ENCODE data around the gene PHF21A.
A peak's percentile ranks its signal among the peaks of the same experiment; 100 is the strongest.
"Not testable (repeated sequence)": the region's sequence is repeated elsewhere in the genome, so short reads cannot be mapped to it uniquely, and the experiment has no call there.

The PHF21A gene

DNA sequence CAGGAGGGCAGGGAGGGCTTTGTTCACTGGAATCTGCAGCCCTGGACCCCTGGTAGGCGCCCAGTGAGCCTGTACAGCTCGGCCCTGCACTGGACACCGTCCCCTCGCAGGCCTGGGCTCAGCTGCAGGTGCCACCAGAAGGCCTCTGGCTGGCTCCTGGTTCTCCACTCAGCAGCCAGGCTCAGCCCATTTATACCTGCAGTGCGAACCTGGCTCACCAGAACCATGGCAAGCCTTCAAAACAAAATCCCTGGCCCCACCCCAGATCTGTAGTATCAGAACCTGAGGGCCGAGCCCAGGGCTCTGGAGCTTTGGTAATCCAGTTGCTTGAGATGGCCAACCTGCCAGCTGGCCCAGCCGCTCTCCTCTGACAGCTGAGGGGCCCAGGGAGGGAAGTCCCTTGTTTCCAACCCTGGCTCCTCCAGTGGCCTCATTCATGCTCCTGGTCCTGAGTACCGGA lies 213.3 kb downstream of the PHF21A start:
- no peak for ATAC-seq (ENCODE audit: insufficient read depth, low read depth)
- peaks cover 7% of the 10 kb centered on the region; the same call in 1 of the 2 replicates for H4K20me1 ChIP-seq (ENCODE audit: insufficient read depth, low read length)
- H3K9ac ChIP-seq (ENCODE audit: low read depth, low read length): no peak overlapping the region

DNA sequence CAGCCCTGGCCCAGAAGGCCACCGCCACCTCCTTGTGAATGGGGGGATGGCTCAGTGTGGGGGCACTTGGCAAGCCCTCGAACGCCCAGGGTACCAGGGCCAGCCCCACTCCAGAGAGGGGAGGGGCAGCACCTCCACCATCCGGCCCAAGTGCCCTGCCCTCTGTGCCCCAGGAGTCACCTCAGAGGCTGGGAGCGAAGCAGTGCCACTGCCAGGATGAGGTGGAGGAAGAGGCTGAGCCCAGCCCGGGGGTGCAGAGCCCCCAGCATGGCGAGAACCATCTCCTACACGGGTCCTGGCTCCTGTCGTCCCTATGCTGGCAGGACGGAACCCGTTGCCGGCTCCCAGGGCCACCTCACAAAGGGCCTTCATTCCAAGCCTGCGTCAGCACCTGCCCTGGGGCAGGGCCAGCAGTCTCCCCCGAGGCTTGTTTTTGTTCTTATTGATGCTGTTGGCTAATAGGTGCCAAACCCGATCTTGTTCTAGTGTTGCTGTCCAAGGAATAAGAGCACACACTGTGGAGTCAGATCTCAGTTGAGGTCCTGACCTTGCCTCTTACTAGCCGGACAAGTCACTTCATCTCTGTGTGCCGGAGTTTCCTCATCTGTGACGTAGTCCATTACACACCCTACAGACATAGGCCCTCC lies 214.2 kb downstream of the PHF21A start, which contains the start of gene FREY1:
Gene FREY1, minus strand, starts transcription at position 307 of the 647 bp plus-strand sequence. Its CDS starts 26 bp downstream, at position 281.
- Histone ChIP-seq H3K27ac (ENCODE audit: low read length) (no peak within 1 kb of the TSS), H3K4me1 (ENCODE audit: insufficient read depth, low read length) (no peaks in the 10 kb centered on the region), H3K27me3 (ENCODE audit: insufficient read depth, low read length, poor library complexity) (no peaks in the 10 kb centered on the region), H3K36me3 (ENCODE audit: insufficient read depth, low read length) (peaks cover 25% of the 10 kb centered on the region), H2AFZ (ENCODE audit: low read depth, low read length) (no peak within 1 kb of the TSS), H3K4me3 (ENCODE audit: low read depth in 1 of 2, low read length in 2 of 2) (no peak within 1 kb of the TSS), H3K79me2 (ENCODE audit: insufficient read depth, low read length) (no peaks in the 10 kb centered on the region), H3K4me2 (ENCODE audit: insufficient read depth, low read length) (no peak within 1 kb of the TSS), H3K9me3 (ENCODE audit: insufficient read depth, low read length, severe bottlenecking) (no peaks in the 10 kb centered on the region), H4K20me1 (ENCODE audit: insufficient read depth, low read length) (peaks cover 7% of the 10 kb centered on the region; the same call in 1 of the 2 replicates), H3K9ac (ENCODE audit: low read depth, low read length) (no peak within 1 kb of the TSS)
- TF ChIP-seq CTCF (IDR thresholded peaks at IDR 0.05; ENCODE audit: borderline replicate concordance, extremely low read depth, low read length, poor library complexity, severe bottlenecking): no peak
- TF ChIP-seq EZH2 (IDR thresholded peaks at IDR 0.05; ENCODE audit: borderline replicate concordance, low read depth, low read length, severe bottlenecking): no peak
- ATAC-seq (ENCODE audit: insufficient read depth, low read depth): 0 out of 3 replicates have a peak, but pooled peaks have one; percentile 4
- DNase-seq: no peak

More for the DNA sequence above, 213.3 kb downstream of the PHF21A start:
- H3K79me2 ChIP-seq (ENCODE audit: insufficient read depth, low read length): no peaks in the 10 kb centered on the region
- H3K4me3 ChIP-seq (ENCODE audit: low read depth in 1 of 2, low read length in 2 of 2): no peak overlapping the region
- no peak overlapping the region for H2AFZ ChIP-seq (ENCODE audit: low read depth, low read length)
- H3K27ac ChIP-seq (ENCODE audit: low read length): no peak overlapping the region
- H3K9me3 ChIP-seq (ENCODE audit: insufficient read depth, low read length, severe bottlenecking): no peaks in the 10 kb centered on the region
- no peak for DNase-seq
- peaks cover 25% of the 10 kb centered on the region for H3K36me3 ChIP-seq (ENCODE audit: insufficient read depth, low read length)
- H3K27me3 ChIP-seq (ENCODE audit: insufficient read depth, low read length, poor library complexity): no peaks in the 10 kb centered on the region
- no peaks in the 10 kb centered on the region for H3K4me1 ChIP-seq (ENCODE audit: insufficient read depth, low read length)
- TF ChIP-seq EZH2 (IDR thresholded peaks at IDR 0.05; ENCODE audit: borderline replicate concordance, low read depth, low read length, severe bottlenecking) (no peak), CTCF (IDR thresholded peaks at IDR 0.05; ENCODE audit: borderline replicate concordance, extremely low read depth, low read length, poor library complexity, severe bottlenecking) (no peak)
- H3K4me2 ChIP-seq (ENCODE audit: insufficient read depth, low read length): no peak overlapping the region

- ATAC-seq (ENCODE audit: insufficient read depth, low read depth) (no peak), DNase-seq (no peak)
- no peak overlapping the region for H2AFZ ChIP-seq (ENCODE audit: low read depth, low read length)
- H3K27me3 ChIP-seq (ENCODE audit: insufficient read depth, low read length, poor library complexity): no peaks in the 10 kb centered on the region
- H3K27ac ChIP-seq (ENCODE audit: low read length): no peak overlapping the region
- H3K79me2 ChIP-seq (ENCODE audit: insufficient read depth, low read length): no peaks in the 10 kb centered on the region
- no peak overlapping the region for H3K9ac ChIP-seq (ENCODE audit: low read depth, low read length)
- no peaks in the 10 kb centered on the region for H3K4me1 ChIP-seq (ENCODE audit: insufficient read depth, low read length)
- peaks cover 21% of the 10 kb centered on the region for H3K36me3 ChIP-seq (ENCODE audit: insufficient read depth, low read length)
- peaks cover 7% of the 10 kb centered on the region; the same call in 1 of the 2 replicates for H4K20me1 ChIP-seq (ENCODE audit: insufficient read depth, low read length)
- no peak for TF ChIP-seq CTCF (IDR thresholded peaks at IDR 0.05; ENCODE audit: borderline replicate concordance, extremely low read depth, low read length, poor library complexity, severe bottlenecking)
- TF ChIP-seq EZH2 (IDR thresholded peaks at IDR 0.05; ENCODE audit: borderline replicate concordance, low read depth, low read length, severe bottlenecking): no peak
- H3K4me3 ChIP-seq (ENCODE audit: low read depth in 1 of 2, low read length in 2 of 2): no peak overlapping the region
- no peak overlapping the region for H3K4me2 ChIP-seq (ENCODE audit: insufficient read depth, low read length)
- H3K9me3 ChIP-seq (ENCODE audit: insufficient read depth, low read length, severe bottlenecking): no peaks in the 10 kb centered on the region
These were observed 215.1 kb downstream of the PHF21A start for GRCh38 chr11:45906096-45906682.

GRCh38 chr11:45905576-45905975 lies 215.7 kb downstream of the PHF21A start:
- H4K20me1 ChIP-seq (ENCODE audit: insufficient read depth, low read length); H3K4me3 ChIP-seq (ENCODE audit: low read depth in 1 of 2, low read length in 2 of 2): not testable (repeated sequence)

More at GRCh38 chr11:45905576-45905975, 215.7 kb downstream of the PHF21A start:
- H3K9ac ChIP-seq (ENCODE audit: low read depth, low read length); H3K4me2 ChIP-seq (ENCODE audit: insufficient read depth, low read length); H2AFZ ChIP-seq (ENCODE audit: low read depth, low read length); H3K27ac ChIP-seq (ENCODE audit: low read length); H3K9me3 ChIP-seq (ENCODE audit: insufficient read depth, low read length, severe bottlenecking); H3K4me1 ChIP-seq (ENCODE audit: insufficient read depth, low read length); DNase-seq; ATAC-seq (ENCODE audit: insufficient read depth, low read depth); H3K79me2 ChIP-seq (ENCODE audit: insufficient read depth, low read length); H3K27me3 ChIP-seq (ENCODE audit: insufficient read depth, low read length, poor library complexity): not testable (repeated sequence)
- H3K36me3 ChIP-seq (ENCODE audit: insufficient read depth, low read length): peaks cover 15% of the 10 kb centered on the region

Measured in DND-41 (cell line).